ENCODE results near the gene CCR7. TPM values are rescaled to one million over a fixed set of nuclear protein-coding genes. Genes with fewer than 3 reads are reported as not detected.

Gene CCR7, protein sequence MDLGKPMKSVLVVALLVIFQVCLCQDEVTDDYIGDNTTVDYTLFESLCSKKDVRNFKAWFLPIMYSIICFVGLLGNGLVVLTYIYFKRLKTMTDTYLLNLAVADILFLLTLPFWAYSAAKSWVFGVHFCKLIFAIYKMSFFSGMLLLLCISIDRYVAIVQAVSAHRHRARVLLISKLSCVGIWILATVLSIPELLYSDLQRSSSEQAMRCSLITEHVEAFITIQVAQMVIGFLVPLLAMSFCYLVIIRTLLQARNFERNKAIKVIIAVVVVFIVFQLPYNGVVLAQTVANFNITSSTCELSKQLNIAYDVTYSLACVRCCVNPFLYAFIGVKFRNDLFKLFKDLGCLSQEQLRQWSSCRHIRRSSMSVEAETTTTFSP
- total RNA-seq, result not detected in 2 replicates

DNA sequence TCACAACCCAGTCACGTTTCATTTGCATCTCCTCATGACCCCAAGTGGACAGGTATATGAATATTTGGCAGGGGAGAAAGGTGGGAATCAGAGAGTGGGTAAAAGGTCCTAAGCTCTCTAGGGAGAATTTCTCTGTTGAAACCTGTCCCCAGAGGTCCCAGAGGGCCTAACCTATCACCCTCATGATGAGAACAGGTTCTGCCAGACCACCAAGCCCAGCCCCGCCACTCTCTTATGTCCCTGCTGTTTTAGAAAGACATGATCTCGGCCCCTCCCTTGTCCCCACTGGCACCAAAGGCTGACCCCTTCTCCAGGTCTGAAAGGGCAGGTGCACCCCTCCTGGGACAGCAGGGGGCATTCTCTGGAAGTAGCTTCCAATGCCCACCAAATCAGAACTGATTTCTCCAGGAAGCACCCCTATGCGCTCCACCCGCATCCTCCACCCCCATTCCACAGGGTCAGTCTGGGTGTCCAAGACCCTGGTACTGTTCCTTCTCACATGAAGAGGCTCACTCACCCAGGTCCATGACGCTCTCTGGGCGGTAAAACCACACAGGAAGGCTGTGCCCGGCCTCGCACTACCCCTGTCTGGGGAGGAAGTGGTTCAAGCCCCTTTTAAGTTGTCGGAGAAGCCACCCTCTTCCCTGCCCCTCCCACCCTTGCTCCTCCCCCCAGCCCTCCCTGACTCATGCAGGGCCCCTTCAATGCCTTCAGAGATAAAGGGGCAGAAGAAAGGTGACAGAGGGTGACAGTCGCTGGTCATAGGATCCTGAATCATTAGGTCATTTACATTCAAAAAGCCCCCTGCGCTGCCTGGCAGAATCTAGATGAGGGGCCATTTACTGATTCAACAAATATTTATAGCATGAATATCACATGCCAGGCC, at the start of gene CCR7:
Gene CCR7, minus strand, starts transcription at position 590 of the 886 bp plus-strand sequence. Its CDS starts 63 bp downstream, at position 527.

Other genes starting within 250 kb of the CCR7 start
- gene GJD3, start 200.7 kb downstream of the CCR7 start, total RNA-seq, result 0.97 TPM in 1 of 2 replicates, not detected in the other
- 77.6 and 118 TPM in 2 replicates for gene TOP2A, start 147.6 kb downstream of the CCR7 start, total RNA-seq
- gene IGFBP4, start 122.0 kb downstream of the CCR7 start, total RNA-seq, result 122 and 144 TPM in 2 replicates
- gene TNS4, start 63.8 kb downstream of the CCR7 start, total RNA-seq, result not detected in 2 replicates
- gene SMARCE1, start 82.3 kb upstream of the CCR7 start, total RNA-seq, result 71.5 and 90.7 TPM in 2 replicates
- not detected in 2 replicates for gene KRT222, start 99.7 kb upstream of the CCR7 start, total RNA-seq
- gene KRT24, start 138.3 kb upstream of the CCR7 start, total RNA-seq, result not detected in 2 replicates
- gene KRT25, start 189.9 kb upstream of the CCR7 start, total RNA-seq, result not detected in 2 replicates
- not detected in 2 replicates for gene KRT26, start 206.7 kb upstream of the CCR7 start, total RNA-seq
- not detected in 2 replicates for gene KRT27, start 217.1 kb upstream of the CCR7 start, total RNA-seq
- not detected in 2 replicates for gene KRT28, start 234.5 kb upstream of the CCR7 start, total RNA-seq